Spleen (tissue), 7 donors: ENCODE data around the gene TADA1.

Experiments
- CTCF ChIP-seq, 11 experiments: fragments of 200-600 bp in 7 of 11; fragments of 450-650 bp in 4 of 11; sonication (generic) in 4 of 11; IDR thresholded peaks in 8 of 11; conservative IDR thresholded peaks in 3 of 11; 1 replicate in 7 of 11; 2 replicates in 4 of 11; pipeline versions ENCODE4 v1.4.0 to v1.8.0; 2016 to 2021; ENCODE audit warnings: antibody characterized with exemption in 11 of 11, inconsistent platforms in 4 of 11, mild to moderate bottlenecking in 1 of 11
- POLR2A ChIP-seq, 3 donors: fragments of 450-650 bp; IDR thresholded peaks; one replicate each; pipeline ENCODE4 v1.5.1; 2017; ENCODE audit warnings: antibody characterized with exemption in 3 of 3, mild to moderate bottlenecking in 1 of 3
- POLR2AphosphoS5 ChIP-seq, 3 donors: sonication (generic); formaldehyde crosslinking; IDR thresholded peaks; one replicate each; pipeline ENCODE4 v1.5.1; 2017; ENCODE audit warnings: antibody characterized with exemption in 3 of 3
- donor health status: DM: no; HTN: no; CAD: no; lungs with moderate emphysema.
- donor health status: DM: no; HTN: no; CAD: no.
- donor health status: DM: no; HTN: no; CAD: no.

GRCh38 chr1:166915042-166915441, 39.0 kb upstream of the TADA1 start:
- TF ChIP-seq POLR2A (IDR thresholded peaks at IDR 0.05) (no peak), CTCF (IDR thresholded peaks at IDR 0.05 in 8 of 11, conservative IDR thresholded peaks at IDR 0.05 in 3 of 11) (no peak), POLR2AphosphoS5 (IDR thresholded peaks at IDR 0.05) (no peak)
